H9 (cell line): ENCODE measurements around the gene STAT1. TPM values are rescaled to one million over a fixed set of nuclear protein-coding genes. Genes with fewer than 3 reads are reported as not detected.

Experiments
- DNase-seq: peaks from one replicate; pipeline ENCODE4 v3.0.0-alpha.2; 2017
- H2AFZ ChIP-seq: one replicate; pipeline ENCODE4 v1.6.1; 2013; ENCODE audit warnings: mild to moderate bottlenecking, low read length, control low read depth, moderate library complexity
- H2AK5ac ChIP-seq: 2 replicates; pipeline ENCODE4 v1.6.1; 2013; ENCODE audit warnings: low read length, control low read depth, mixed read lengths; ENCODE audit not compliant: insufficient read length
- H2BK120ac ChIP-seq: one replicate; pipeline ENCODE4 v1.6.1; 2013; ENCODE audit warnings: low read depth, mild to moderate bottlenecking, low read length, control low read depth, inconsistent platforms; ENCODE audit not compliant: poor library complexity, severe bottlenecking
- H2BK12ac ChIP-seq: 2 replicates; pipeline ENCODE4 v1.6.1; 2013; ENCODE audit warnings: low read length, control low read depth, mixed read lengths, low read depth; ENCODE audit not compliant: insufficient read length
- H2BK15ac ChIP-seq: 2 replicates; pipeline ENCODE4 v1.6.1; 2013; ENCODE audit warnings: low read depth, low read length, control low read depth
- H2BK20ac ChIP-seq: one replicate; pipeline ENCODE4 v1.6.1; 2013; ENCODE audit warnings: low read depth, mild to moderate bottlenecking, low read length, control low read depth, inconsistent platforms; ENCODE audit not compliant: poor library complexity, severe bottlenecking
- H2BK5ac ChIP-seq: 2 replicates; pipeline ENCODE4 v1.6.1; 2013; ENCODE audit warnings: low read length, control low read depth, mixed read lengths; ENCODE audit not compliant: insufficient read length
- H3K14ac ChIP-seq: 2 replicates; pipeline ENCODE4 v1.6.1; 2013; ENCODE audit warnings: low read length, control low read depth; ENCODE audit not compliant: insufficient read depth
- H3K18ac ChIP-seq: 2 replicates; pipeline ENCODE4 v1.6.1; 2013; ENCODE audit warnings: low read depth, mild to moderate bottlenecking, mixed read lengths, low read length, control low read depth; ENCODE audit not compliant: insufficient read length
- H3K23ac ChIP-seq: 2 replicates; pipeline ENCODE4 v1.6.1; 2013; ENCODE audit warnings: low read length, control low read depth, mixed read lengths, low read depth; ENCODE audit not compliant: insufficient read length
- H3K23me2 ChIP-seq: 2 replicates; pipeline ENCODE4 v1.6.1; 2013; ENCODE audit warnings: low read depth, mild to moderate bottlenecking, mixed read lengths, low read length, control low read depth; ENCODE audit not compliant: insufficient read length, poor library complexity, severe bottlenecking
- H3K27ac ChIP-seq: 2 replicates; pipeline ENCODE4 v1.5.1; 2013; ENCODE audit warnings: low read length, control low read depth, mixed read lengths, low read depth; ENCODE audit not compliant: insufficient read length
- H3K27me3 ChIP-seq: 2 replicates; pipeline ENCODE4 v1.6.1; 2013; ENCODE audit warnings: low read length, control low read depth, inconsistent platforms; ENCODE audit not compliant: insufficient read depth
- H3K4ac ChIP-seq: 2 replicates; pipeline ENCODE4 v1.6.1; 2013; ENCODE audit warnings: low read depth, mild to moderate bottlenecking, control low read depth, inconsistent platforms, low read length, moderate library complexity
- H3K4me1 ChIP-seq: 2 replicates; pipeline ENCODE4 v1.6.1; 2013; ENCODE audit warnings: low read length, control low read depth, inconsistent platforms; ENCODE audit not compliant: insufficient read depth
- H3K4me2 ChIP-seq: 2 replicates; pipeline ENCODE4 v1.6.1; 2013; ENCODE audit warnings: low read length, control low read depth, mixed read lengths; ENCODE audit not compliant: insufficient read length, insufficient read depth
- H3K56ac ChIP-seq: 2 replicates; pipeline ENCODE4 v1.6.1; 2013; ENCODE audit warnings: low read depth, mild to moderate bottlenecking, mixed read lengths, low read length, control low read depth; ENCODE audit not compliant: insufficient read length
- H3K79me1 ChIP-seq: 2 replicates; pipeline ENCODE4 v1.6.1; 2013; ENCODE audit warnings: low read depth, mild to moderate bottlenecking, moderate library complexity, low read length, control low read depth, inconsistent platforms; ENCODE audit not compliant: insufficient read depth, poor library complexity, severe bottlenecking
- H3K79me2 ChIP-seq: 2 replicates; pipeline ENCODE4 v1.6.1; 2013; ENCODE audit warnings: low read length, control low read depth, inconsistent platforms; ENCODE audit not compliant: insufficient read depth
- H3K9ac ChIP-seq: 2 replicates; pipeline ENCODE4 v1.6.1; 2013; ENCODE audit warnings: low read length, control low read depth, mixed read lengths; ENCODE audit not compliant: insufficient read length; ENCODE audit errors: extremely low read depth
- H3K9me3 ChIP-seq: one replicate; pipeline ENCODE4 v1.6.1; 2013; ENCODE audit warnings: low read depth, low read length, inconsistent platforms; ENCODE audit not compliant: control insufficient read depth
- H3T11ph ChIP-seq: one replicate; pipeline ENCODE4 v1.6.1; 2013; ENCODE audit warnings: mild to moderate bottlenecking, low read length, control low read depth, inconsistent platforms
- H4K20me1 ChIP-seq: one replicate; pipeline ENCODE4 v1.6.1; 2013; ENCODE audit not compliant: control insufficient read depth, insufficient read length, insufficient read depth
- H4K5ac ChIP-seq: 2 replicates; pipeline ENCODE4 v1.6.1; 2013; ENCODE audit warnings: low read depth, mild to moderate bottlenecking, mixed read lengths, low read length, control low read depth; ENCODE audit not compliant: insufficient read length
- H4K8ac ChIP-seq: replicated peaks from 2 replicates; pipeline ENCODE4 v1.6.1; 2013; ENCODE audit warnings: low read length, control low read depth, mixed read lengths, low read depth; ENCODE audit not compliant: insufficient read length
- H4K91ac ChIP-seq: 2 replicates; pipeline ENCODE4 v1.6.1; 2013; ENCODE audit warnings: low read depth, mild to moderate bottlenecking, moderate library complexity, mixed read lengths, low read length, control low read depth; ENCODE audit not compliant: insufficient read length
- H3K27ac Mint-ChIP-seq, 3 experiments: 2 replicates in 2 of 3; 3 replicates in 1 of 3; pipeline ENCODE4 v1.8.0; 2020 to 2021; ENCODE audit warnings: mixed read lengths in 3 of 3, mild to moderate bottlenecking in 1 of 3, moderate library complexity in 1 of 3
- H3K27me3 Mint-ChIP-seq: 2 replicates; pipeline ENCODE4 v1.8.0; 2021; ENCODE audit warnings: low read depth, mild to moderate bottlenecking, moderate library complexity, mixed read lengths
- H3K36me3 Mint-ChIP-seq, 3 experiments: 2 replicates in 2 of 3; 3 replicates in 1 of 3; pipeline ENCODE4 v1.8.0; 2020 to 2021; ENCODE audit warnings: low read depth in 3 of 3, mixed read lengths in 3 of 3; ENCODE audit not compliant: insufficient read depth in 1 of 3
- H3K4me1 Mint-ChIP-seq, 2 experiments: 2 replicates each; pipeline ENCODE4 v1.8.0; 2020; ENCODE audit warnings: mixed read lengths in 2 of 2
- H3K4me3 Mint-ChIP-seq, 2 experiments: 2 replicates in 1 of 2; 3 replicates in 1 of 2; pipeline ENCODE4 v1.8.0; 2020 to 2021; ENCODE audit warnings: mild to moderate bottlenecking in 2 of 2, mixed read lengths in 2 of 2, moderate library complexity in 1 of 2
- H3K9me3 Mint-ChIP-seq, 2 experiments: 2 replicates in 1 of 2; 3 replicates in 1 of 2; pipeline ENCODE4 v1.8.0; 2020; ENCODE audit warnings: mild to moderate bottlenecking in 2 of 2, mixed read lengths in 2 of 2, moderate library complexity in 1 of 2
- CTCF ChIP-seq: fragments of 200-600 bp; sonication (generic); conservative IDR thresholded peaks from 3 replicates; pipeline ENCODE4 v1.8.0; 2021; ENCODE audit warnings: antibody characterized with exemption, mild to moderate bottlenecking
- WGBS: extraction: QIAGEN DNeasy Blood & Tissue Kit; methylation state at CpG from one replicate; pipeline ENCODE4 v1.1.7; 2013; ENCODE audit warnings: missing lambda C conversion rate, low lambda C conversion rate, mixed read lengths; ENCODE audit not compliant: insufficient read length; ENCODE audit errors: extremely low coverage; 5-methylcytosine and 5-hydroxymethylcytosine counted together
- total RNA-seq: library from RNA; stranded (reverse); gene quantifications from 2 replicates; pipeline ENCODE4 v1.2.1, GENCODE V29; 2021

The STAT1 gene
- total RNA-seq, 1 experiment from 2014 or later: 48.1 TPM

- no peak overlapping the region for H3K4me3 Mint-ChIP-seq
- Histone ChIP-seq H3K4me2 (no peak overlapping the region), H2BK12ac (no peak overlapping the region), H2BK120ac (no peak overlapping the region), H3K9ac (no peak overlapping the region), H4K8ac (no peak overlapping the region), H4K20me1 (no peaks in the 10 kb centered on the region), H2BK20ac (no peak overlapping the region), H3K27me3 (peaks cover 3% of the 10 kb centered on the region; the same call in 1 of the 2 replicates), H2AFZ (no peak overlapping the region), H3K79me1 (no peaks in the 10 kb centered on the region), H3K23me2 (peaks cover 9% of the 10 kb centered on the region), H3K56ac (no peak overlapping the region), H3K9me3 (no peaks in the 10 kb centered on the region), H3K4ac (no peak overlapping the region), H3K27ac (no peak overlapping the region), H4K91ac (no peak overlapping the region), H3K18ac (no peak overlapping the region), H3K4me1 (0 out of 2 replicates have a peak, but pooled peaks cover 2% of the 10 kb centered on the region), H2AK5ac (no peak overlapping the region), H3K79me2 (no peaks in the 10 kb centered on the region), H3K23ac (no peak overlapping the region), H3K14ac (no peak overlapping the region), H2BK15ac (no peak overlapping the region), H4K5ac (no peak overlapping the region), H2BK5ac (no peak overlapping the region), H3T11ph (no peak overlapping the region)
- peaks cover 0 to 4% of the 10 kb centered on the region in 2 experiments; a peak in 1 of 5 replicates for H3K9me3 Mint-ChIP-seq
- no peaks in the 10 kb centered on the region for H3K36me3 Mint-ChIP-seq
- no peak for DNase-seq
- WGBS: no CpG with 5 or more reads among the region's 3 CpGs
- H3K27ac Mint-ChIP-seq: no peak overlapping the region
- no peaks in the 10 kb centered on the region for H3K4me1 Mint-ChIP-seq
- peaks cover 10% of the 10 kb centered on the region for H3K27me3 Mint-ChIP-seq
- TF ChIP-seq CTCF: no peak
Observed at GRCh38 chr2:191019376-191019775, 5.4 kb upstream of the STAT1 start.
